SK-N-SH treated with all-trans-retinoic acid at 6 μM for 48 hours (cell line): ENCODE results near the gene TNXB.

Source experiments
- ARNTL ChIP-seq: fragments of 450-650 bp; formaldehyde crosslinking; IDR thresholded peaks from 2 replicates; pipeline ENCODE4 v1.5.0; 2020; ENCODE audit warnings: low read depth, mild to moderate bottlenecking, moderate library complexity, borderline replicate concordance
- BACH2 ChIP-seq: fragments of 250-450 bp; sonication (Bioruptor Pico); IDR thresholded peaks from 2 replicates; pipeline ENCODE4 v1.9.0; 2021; ENCODE audit warnings: mild to moderate bottlenecking, borderline replicate concordance
- CSRNP3 ChIP-seq: fragments of 250-450 bp; sonication (Bioruptor Pico); IDR thresholded peaks from 2 replicates; pipeline ENCODE4 v1.5.1; 2021; ENCODE audit warnings: mild to moderate bottlenecking, moderate library complexity
- ISL1 ChIP-seq: fragments of 250-450 bp; sonication (Bioruptor Pico); IDR thresholded peaks from 2 replicates; pipeline ENCODE4 v2.1.2; 2022; ENCODE audit warnings: mild to moderate bottlenecking, moderate library complexity
- PPARA ChIP-seq: fragments of 250-450 bp; sonication (Bioruptor Pico); IDR thresholded peaks from 2 replicates; pipeline ENCODE4 v1.5.0; 2020; ENCODE audit warnings: mild to moderate bottlenecking, borderline replicate concordance
- RARB ChIP-seq: fragments of 250-450 bp; sonication (Bioruptor Pico); IDR thresholded peaks from 2 replicates; pipeline ENCODE4 v1.8.0; 2021; ENCODE audit warnings: mild to moderate bottlenecking, moderate library complexity
- SNAI2 ChIP-seq: fragments of 250-450 bp; sonication (Bioruptor Pico); IDR thresholded peaks from 2 replicates; pipeline ENCODE4 v1.5.0; 2020; ENCODE audit warnings: mild to moderate bottlenecking, moderate library complexity
- ZFP3 ChIP-seq: fragments of 250-450 bp; sonication (Bioruptor Pico); IDR thresholded peaks from 2 replicates; pipeline ENCODE4 v1.5.0; 2020; ENCODE audit warnings: mild to moderate bottlenecking, moderate library complexity
- ZNF8 ChIP-seq: fragments of 450-650 bp; formaldehyde crosslinking; IDR thresholded peaks from 2 replicates; pipeline ENCODE4 v1.5.0; 2020; ENCODE audit warnings: mild to moderate bottlenecking, moderate library complexity
- TF ChIP-seq, protein P1 (sequence below): fragments of 250-450 bp; sonication (Bioruptor Pico); IDR thresholded peaks from 2 replicates; pipeline ENCODE4 v1.8.0; 2020; ENCODE audit warnings: mild to moderate bottlenecking, moderate library complexity, borderline replicate concordance
- TF ChIP-seq, protein P2 (sequence below): fragments of 250-450 bp; sonication (Bioruptor Pico); IDR thresholded peaks from 2 replicates; pipeline ENCODE4 v1.5.0; 2020; ENCODE audit warnings: mild to moderate bottlenecking, moderate library complexity

DNA sequence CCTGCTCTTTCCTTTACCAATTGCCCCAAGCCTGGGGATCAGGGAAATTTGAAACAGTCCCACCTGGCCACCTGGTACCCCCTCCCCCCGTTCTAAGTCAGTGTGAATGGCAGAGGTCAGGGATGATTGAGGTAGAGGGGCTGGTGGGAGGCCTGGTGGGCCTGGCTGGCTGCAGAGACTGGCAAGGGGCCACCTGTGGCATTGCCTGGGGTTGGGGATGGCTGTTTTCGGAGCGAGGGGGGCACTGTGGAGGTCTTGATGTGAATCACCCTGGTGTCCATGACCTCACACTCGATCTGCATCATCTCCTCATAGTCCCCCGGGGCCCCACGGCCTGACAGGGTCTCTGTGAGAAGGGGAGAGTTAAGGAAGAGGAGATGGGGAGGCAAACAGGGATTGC, 6.5 kb upstream of the TNXB start:
- TF ChIP-seq ARNTL (CRISPR knock-in tag) = no peak
- TF ChIP-seq ZNF8 (CRISPR knock-in tag) = no peak
- TF ChIP-seq BACH2 (CRISPR knock-in tag) = no peak
- no peak for TF ChIP-seq ZFP3 (CRISPR knock-in tag)
- TF ChIP-seq CSRNP3 (CRISPR knock-in tag) = no peak
- no peak for TF ChIP-seq PPARA (CRISPR knock-in tag)
- TF ChIP-seq RARB (CRISPR knock-in tag) = no peak
- TF ChIP-seq, protein P1, sequence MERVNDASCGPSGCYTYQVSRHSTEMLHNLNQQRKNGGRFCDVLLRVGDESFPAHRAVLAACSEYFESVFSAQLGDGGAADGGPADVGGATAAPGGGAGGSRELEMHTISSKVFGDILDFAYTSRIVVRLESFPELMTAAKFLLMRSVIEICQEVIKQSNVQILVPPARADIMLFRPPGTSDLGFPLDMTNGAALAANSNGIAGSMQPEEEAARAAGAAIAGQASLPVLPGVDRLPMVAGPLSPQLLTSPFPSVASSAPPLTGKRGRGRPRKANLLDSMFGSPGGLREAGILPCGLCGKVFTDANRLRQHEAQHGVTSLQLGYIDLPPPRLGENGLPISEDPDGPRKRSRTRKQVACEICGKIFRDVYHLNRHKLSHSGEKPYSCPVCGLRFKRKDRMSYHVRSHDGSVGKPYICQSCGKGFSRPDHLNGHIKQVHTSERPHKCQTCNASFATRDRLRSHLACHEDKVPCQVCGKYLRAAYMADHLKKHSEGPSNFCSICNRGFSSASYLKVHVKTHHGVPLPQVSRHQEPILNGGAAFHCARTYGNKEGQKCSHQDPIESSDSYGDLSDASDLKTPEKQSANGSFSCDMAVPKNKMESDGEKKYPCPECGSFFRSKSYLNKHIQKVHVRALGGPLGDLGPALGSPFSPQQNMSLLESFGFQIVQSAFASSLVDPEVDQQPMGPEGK = no peak
- no peak for TF ChIP-seq ISL1 (CRISPR knock-in tag)
- TF ChIP-seq SNAI2 (CRISPR knock-in tag) = no peak
- TF ChIP-seq, protein P2, sequence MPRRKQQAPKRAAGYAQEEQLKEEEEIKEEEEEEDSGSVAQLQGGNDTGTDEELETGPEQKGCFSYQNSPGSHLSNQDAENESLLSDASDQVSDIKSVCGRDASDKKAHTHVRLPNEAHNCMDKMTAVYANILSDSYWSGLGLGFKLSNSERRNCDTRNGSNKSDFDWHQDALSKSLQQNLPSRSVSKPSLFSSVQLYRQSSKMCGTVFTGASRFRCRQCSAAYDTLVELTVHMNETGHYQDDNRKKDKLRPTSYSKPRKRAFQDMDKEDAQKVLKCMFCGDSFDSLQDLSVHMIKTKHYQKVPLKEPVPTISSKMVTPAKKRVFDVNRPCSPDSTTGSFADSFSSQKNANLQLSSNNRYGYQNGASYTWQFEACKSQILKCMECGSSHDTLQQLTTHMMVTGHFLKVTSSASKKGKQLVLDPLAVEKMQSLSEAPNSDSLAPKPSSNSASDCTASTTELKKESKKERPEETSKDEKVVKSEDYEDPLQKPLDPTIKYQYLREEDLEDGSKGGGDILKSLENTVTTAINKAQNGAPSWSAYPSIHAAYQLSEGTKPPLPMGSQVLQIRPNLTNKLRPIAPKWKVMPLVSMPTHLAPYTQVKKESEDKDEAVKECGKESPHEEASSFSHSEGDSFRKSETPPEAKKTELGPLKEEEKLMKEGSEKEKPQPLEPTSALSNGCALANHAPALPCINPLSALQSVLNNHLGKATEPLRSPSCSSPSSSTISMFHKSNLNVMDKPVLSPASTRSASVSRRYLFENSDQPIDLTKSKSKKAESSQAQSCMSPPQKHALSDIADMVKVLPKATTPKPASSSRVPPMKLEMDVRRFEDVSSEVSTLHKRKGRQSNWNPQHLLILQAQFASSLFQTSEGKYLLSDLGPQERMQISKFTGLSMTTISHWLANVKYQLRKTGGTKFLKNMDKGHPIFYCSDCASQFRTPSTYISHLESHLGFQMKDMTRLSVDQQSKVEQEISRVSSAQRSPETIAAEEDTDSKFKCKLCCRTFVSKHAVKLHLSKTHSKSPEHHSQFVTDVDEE (CRISPR knock-in tag) = no peak
